ENCODE measurements around the gene TIMM10B.

TIMM10B gene, protein sequence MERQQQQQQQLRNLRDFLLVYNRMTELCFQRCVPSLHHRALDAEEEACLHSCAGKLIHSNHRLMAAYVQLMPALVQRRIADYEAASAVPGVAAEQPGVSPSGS

DNA sequence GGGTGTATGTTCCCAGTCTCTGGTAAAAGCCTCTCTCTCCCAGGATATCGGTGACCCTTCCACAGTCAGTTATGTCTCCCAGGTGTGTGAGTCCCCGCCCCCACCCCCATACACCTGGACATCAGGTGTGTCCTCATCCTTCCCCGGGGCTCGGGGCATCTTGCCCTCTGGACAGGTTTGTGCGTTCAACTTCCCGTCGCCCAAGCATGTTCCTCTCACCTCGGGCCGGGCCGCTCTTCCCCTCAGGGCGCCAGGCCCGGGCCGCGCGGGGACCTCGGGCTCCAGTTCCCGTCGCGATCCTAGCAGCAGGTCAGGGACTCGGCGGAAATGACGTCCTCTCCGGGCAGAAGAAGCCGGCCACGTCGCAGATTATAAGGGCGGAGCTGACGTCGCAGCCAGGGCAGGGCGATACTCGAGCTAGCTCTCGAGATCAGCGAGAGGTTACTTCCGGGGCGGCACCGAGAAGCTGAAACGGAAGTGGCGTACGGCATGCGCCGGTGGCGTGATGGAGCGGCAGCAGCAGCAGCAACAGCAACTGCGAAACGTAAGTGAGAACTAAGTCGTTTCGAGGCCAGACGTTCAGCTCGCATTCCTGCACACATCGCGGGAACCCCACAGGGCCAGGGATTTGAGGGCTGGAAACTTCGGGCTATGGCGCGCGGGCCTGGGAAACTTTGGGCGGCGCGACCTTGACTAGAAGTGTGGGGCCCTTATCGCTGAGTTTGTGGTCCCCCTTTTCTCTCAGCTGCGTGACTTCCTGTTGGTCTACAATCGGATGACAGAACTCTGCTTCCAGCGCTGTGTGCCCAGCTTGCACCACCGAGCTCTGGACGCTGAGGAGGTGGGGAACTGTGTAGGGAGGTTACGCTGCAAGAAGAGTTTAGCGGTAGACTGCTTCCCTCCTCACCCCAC, at the start of gene TIMM10B, which contains the start of gene ARFIP2:
Gene TIMM10B (plus strand): TSS at position 490 of the 912 bp plus-strand sequence. CDS start 16 bp downstream, at position 506.
Gene ARFIP2 (minus strand): TSS at position 320 of the 912 bp plus-strand sequence. CDS start 910 bp downstream, outside the sequence.
- peak; percentile 91 for FAIRE-seq

DNA sequence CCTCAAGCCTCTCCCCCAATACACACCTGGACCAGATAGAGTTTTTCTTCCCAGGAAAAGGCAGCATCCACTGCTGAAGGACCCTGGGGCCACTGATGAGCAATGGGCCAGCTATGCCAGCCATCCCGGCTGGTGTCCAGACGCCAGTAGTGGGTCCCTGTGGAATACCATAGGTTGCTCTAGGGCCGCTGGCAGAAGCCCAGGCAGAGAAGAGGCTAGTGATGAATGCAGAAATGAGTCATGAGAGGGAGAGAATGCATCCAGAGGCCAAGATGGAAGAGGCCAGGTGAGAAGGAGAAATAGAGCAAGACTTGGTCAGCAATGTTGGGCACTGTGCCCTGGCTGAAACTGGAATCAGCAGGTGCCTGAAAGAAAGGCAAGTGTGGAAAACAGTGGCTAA, 49.4 kb upstream of the TIMM10B start:
- FAIRE-seq = no peak

DNA sequence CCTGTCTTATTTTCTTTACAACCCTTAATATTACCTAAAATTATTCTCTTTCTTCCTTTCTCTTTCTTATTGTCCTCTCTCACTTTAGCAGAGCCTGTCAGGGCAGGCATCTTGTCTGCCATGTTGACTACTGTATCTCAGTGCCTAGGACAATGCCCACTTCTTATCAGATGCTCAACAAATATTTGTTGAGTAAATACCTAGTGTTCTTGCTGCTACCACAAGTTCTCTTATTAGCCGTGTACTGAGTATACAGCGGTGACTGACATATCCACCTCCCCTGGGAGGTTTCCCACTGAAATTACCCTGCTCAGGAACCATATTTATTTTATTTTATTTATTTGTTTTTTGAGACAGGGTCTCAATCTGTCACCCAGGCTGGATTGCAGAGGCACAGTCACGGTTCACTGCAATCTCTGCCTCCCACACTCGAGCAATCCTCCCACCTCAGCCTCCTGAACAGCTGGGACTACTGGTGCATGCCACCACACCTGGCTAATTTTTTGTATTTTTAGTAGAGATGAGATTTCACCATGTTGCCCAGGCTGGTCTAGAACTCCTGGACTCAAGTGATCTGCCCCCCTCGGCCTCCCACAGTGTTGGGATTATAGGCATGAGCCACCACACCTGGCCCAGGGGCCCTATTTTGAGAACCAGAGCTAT, 47.2 kb upstream of the TIMM10B start:
- FAIRE-seq = no peak

DNA sequence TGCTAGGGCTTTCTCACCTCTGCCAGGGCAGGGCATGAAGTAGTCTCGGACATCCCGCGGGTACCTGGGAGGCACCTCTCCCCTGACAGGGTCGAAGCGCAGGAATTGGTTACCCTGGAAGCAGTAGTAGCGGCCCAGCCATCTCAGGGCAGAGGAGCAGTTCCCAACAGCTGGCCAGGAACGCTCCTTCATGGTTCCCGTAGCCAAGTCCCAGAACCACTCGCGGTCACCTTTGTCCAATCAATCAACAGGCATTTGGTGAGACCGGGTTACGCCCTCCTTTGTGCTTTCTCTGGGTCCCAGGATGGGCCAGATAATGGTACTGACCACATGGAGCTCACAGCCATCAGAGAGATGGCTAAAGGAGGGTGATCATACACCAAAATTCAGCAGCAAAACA, 43.9 kb upstream of the TIMM10B start:
- FAIRE-seq = no peak

DNA sequence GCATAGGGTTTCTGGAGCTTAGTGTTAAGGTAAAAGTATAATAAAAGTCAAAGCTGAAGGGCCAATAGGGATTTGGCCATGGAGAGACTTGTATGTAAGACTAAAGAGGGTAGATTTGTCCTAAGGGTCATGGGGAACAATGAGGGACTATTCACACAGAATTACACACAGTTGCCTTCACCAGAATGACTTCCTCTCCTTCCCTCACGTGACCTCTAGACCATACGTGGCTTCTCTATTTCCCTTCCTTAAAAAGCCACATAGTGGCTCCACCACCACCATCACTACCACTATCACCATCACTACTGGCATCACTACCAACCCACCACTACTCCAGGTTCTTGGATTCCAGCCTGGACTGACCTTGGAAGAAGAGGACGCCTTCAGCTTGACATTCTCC, 43.3 kb upstream of the TIMM10B start:
- FAIRE-seq = no peak

DNA sequence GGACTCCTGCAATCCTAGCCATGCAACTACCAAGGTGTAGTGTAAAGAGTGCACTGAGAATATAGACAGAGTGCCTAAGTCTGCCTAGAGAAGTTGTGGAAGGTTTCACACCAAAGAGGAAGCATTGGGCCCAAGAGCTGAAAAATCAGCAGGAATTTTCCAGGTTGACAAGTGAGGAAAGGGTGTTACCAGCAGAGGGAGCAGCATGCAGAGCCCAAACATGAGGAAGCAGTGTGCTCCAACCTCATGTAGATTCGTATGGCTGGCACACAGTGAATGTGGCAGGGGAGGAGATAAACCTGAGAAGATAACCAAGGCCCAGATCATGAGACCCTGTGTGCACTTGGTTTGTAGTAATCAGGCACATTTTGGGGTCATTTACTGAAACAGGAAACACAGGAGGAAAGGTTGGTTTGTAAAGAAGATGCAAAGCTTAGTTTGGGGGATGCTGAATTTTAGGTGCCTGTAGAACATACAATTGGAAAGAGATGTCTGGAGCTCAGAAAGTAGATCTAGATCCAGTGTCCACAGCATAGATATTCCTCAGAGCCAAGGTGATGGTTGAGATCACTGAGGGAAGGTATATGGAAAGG, 42.2 kb upstream of the TIMM10B start:
- no peak for FAIRE-seq

DNA sequence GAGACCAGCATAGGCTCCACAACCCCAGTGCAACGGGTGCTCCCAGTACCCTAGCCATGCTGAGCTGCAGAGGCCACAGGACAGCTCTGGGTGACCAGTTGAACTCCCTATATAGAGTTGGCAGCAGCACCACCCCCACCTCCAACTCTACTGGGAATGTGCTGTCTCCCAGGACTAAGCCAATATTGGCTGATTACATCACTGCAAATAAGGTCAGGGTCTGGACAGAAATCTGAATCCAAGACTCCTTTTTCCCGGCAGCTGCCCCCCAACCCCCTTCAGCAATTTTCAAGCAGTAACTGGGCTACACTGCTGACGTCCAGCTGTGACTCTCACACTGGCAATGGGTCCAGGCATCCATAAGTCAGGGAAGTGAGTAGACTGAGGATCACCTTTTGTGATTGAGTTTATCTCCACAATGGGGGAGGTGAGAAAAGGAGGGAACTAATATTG, 40.4 kb upstream of the TIMM10B start, which contains the start of gene HPX:
Gene HPX (minus strand): TSS at position 82 of the 453 bp plus-strand sequence. CDS start 24 bp downstream, at position 58.
- no peak for FAIRE-seq

DNA sequence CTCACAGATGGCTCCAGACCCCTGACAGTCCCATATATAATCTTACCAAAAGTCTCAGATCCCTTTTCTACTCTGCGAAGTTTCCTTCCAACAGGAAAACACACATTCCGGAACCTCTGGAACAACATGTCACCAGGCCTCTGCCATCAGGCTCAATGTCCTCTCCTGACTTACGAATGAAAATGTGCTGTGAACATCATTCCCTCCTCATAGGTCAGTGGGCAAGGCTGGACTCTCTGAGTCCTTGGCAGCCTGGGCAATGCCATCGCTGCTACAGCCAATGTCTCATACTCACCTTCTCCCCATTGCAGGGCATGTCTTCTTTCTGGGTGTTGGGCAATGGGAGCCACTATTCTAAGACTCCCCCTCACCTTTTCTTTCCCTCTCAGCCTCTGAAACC, 38.9 kb upstream of the TIMM10B start:
- FAIRE-seq = no peak

DNA sequence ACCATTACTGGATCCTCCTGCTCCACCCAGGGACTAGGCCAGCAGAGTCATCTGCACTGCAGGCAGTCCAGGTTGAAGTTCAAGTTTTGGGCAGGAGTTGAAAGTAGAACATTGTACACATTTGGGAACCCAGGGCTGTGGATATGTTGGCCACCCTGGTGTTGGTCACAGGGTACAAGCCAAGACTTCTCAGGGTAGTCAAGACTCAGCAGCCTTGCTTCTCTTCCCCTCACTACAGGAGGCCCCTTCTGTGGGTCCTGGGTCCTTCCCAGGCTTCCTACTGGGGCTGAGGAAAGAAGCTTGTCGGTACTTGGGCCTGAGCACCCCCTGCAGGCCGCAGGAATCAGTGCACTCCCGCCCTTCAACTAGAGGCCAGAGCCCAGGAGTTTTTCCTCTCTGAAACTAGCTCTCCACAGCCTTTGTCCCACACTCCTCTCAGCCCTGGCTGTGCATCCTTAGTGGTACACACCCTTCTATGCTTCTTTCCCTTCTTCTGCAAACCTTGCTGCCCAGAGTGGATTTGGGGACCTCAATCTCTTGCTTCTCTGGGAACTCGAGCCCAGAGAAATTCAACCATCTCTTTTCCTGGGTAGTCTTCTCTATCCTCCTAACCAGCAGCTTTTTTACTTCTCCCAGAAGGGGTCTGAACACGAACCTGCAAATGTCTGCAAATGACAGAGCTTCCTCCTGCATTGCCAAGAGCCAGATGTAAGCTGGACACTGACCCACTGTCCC, 37.9 kb upstream of the TIMM10B start:
- no peak for FAIRE-seq

DNA sequence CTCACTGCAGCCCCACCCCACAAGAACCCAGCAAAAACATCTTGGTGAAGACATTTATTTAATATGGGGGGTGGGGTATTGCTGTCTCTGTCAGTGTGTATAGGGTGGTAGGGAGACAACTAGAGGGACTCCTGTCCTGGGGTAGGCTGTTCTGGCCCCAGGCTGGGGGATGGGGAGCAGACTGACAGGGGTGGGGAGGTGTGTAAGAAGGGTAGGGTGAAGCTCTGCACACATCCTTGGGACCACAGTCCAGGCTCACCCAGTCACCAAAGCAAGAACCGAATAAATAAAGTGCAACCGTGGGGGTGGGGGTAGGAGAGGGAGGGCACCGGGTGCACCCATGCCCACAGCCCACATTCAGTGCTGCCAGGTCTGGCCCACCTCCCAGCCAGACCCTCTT, 32.7 kb upstream of the TIMM10B start:
- no peak for FAIRE-seq

DNA sequence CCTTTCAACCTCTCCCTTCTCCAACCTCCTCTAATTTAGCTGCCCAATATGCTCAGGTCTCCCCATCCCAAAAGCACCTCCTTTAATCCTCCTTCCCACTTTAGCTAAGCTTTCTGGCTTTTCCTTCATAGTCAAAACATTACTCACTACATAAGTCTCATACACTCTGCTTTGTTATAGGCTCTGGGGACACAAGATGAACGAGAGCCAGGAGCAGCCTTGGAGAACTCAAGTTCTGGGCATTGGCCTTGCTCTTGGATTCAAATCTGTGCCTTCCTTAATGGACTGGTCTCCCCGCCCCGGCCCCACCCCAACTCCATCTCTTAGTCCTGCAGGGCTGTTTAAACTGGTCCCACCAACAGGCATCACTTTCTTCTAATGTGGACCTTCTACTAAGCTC, 29.1 kb upstream of the TIMM10B start:
- no peak for FAIRE-seq

DNA sequence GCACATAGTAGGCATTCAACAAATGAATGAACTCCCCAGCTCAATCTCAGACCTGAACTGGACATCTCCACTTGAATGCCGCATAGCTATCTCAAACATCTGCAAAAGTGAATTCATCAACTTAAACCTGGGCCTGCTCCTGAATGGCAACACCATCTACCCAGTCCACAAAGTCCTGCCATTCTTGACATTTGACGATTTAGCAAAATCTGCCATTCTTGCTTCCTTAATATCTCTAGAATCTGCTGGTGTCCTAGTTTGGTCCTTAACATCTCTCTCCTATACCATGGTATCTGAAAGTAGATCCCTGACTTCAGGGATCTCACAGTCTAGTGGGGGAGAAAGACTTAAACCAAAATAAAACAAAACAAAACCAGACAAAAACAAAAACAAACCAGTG, 28.1 kb upstream of the TIMM10B start:
- no peak for FAIRE-seq

DNA sequence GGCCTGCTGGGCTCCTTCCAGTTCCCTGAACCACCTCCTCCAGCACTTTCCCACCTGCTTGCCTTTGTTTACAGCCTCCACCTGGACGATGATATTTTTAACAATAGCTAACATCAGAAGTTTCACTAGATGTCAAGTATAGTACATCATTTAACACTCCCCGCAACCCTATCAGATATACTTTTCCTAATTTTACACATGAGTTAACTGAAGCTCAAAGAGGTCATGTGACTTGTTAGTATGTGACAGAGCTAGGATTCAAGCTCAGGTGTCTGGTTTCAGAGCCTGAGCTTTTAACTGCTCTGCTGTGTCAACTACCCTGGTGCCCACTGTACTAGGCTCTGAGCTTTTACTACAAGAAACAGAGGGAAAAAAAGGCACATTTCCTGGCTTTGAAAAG, 26.2 kb upstream of the TIMM10B start:
- FAIRE-seq = no peak

DNA sequence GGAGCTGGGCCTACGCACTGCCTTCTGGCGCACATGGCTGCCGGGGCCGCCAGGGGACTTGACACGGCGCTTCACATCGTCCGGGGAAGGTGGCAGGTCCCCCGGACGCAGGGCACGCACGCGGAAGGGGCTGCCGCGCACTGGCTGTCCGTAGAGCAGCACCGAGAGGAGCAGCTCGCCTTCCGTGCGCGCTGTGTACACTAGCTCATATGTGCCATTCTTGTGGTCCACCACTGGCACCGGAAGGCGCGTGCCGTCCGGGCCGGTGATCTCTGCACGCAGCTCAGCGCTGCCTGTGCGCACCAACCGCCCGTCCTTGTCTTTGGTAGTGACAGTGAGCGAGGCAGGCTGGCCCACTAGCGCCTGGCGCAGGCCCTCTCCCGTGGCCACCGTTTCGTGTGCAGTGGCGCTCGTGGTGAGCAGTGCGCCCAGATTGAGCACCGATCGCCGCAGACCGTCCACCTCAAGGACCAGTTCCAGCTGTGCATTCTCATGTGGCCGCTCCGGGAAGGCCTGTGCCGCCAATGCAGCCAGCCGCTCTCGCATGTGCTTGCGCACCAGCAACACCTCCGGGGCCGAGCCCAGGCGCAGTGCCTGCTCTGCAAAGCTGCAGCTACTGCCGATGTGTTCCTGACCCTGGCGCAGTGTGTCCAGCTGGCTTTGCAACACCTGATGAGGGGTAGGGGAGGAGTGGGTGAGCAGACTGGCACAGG, 24.8 kb upstream of the TIMM10B start:
- no peak for FAIRE-seq

DNA sequence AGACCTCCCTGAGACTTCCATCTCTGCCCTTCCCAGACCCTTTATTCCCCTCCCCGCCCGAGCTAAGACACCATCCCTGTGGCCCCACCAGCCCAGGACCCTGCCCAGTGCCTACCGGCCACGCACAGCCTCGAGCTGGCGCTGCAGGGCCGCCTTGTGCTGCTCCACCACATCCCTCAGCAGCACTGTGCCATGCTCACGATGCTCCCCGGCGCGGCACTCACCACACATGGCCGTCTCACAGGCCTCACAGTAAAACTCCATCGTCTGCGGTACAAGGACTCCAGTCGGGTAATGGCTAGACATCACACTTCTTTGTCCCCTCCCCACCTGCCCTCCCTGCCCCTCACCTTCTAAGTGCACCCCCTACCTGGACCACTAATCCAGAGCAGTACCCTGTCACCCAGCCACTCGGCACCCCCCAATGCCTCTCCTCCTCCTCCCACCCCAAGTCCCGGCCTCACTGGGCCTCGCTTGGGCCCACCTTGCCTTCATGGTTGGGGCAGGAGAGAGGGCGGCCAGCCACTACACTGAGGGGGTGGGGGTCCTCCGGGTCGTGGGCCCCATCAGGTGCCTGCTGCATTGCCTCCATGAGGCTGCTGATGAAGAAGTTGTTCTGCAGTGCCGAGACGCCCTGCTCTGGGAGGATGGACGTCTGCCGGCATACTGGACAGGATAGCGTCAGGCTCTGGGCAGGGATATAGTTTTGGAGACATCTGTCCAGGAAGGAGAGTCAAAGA, 23.6 kb upstream of the TIMM10B start:
- FAIRE-seq = no peak

DNA sequence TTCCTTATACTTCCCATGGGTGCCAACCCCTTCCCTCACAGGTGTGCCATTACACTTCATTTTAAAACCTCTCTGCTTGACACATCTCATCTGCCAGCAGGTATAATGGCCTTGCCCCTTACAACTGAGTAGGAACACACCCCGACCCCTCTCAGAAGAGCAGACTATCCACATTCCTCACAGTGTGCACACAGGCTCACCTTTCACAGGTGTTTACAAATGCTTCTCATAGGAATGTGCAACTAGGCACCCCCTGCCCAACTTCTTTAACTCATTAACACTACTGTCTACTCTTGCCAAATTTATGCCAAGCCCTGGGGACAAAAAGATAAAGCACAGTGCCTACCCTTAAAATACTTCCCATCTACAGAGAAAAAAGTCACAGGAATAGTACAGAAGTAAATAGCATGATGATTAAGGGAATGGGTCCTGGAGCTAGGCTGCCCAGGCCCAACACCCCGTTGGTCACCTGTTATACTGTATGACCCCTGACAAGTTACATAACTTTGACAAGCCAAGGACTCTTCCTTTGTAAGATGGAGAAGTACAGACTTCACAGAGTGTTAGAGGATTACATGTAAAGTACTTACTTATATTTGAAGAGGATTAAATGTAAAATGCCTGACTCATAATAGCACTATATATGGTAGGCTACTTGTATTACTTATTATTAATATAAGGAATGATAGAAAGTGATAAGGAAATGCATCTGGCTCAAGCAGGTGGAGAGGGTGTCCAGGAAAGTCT, 22.8 kb upstream of the TIMM10B start:
- no peak for FAIRE-seq

DNA sequence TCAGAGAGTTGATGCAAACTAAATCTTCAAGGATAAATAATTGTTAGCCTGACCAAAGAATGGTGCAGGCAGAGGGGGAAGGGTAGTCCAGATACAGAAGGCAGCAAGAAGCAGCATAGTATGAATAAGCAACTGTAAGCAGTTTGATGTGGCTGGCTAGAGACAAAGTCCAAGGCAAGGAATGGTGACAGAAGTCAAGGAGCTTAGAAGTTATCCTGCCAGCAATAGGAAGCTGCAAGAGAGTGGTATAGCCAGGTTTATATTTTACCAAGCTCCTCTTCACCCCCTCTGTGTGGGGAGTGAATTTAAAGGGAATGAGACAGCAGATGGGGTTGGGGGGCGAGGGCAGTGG, 22.2 kb upstream of the TIMM10B start:
- no peak for FAIRE-seq

DNA sequence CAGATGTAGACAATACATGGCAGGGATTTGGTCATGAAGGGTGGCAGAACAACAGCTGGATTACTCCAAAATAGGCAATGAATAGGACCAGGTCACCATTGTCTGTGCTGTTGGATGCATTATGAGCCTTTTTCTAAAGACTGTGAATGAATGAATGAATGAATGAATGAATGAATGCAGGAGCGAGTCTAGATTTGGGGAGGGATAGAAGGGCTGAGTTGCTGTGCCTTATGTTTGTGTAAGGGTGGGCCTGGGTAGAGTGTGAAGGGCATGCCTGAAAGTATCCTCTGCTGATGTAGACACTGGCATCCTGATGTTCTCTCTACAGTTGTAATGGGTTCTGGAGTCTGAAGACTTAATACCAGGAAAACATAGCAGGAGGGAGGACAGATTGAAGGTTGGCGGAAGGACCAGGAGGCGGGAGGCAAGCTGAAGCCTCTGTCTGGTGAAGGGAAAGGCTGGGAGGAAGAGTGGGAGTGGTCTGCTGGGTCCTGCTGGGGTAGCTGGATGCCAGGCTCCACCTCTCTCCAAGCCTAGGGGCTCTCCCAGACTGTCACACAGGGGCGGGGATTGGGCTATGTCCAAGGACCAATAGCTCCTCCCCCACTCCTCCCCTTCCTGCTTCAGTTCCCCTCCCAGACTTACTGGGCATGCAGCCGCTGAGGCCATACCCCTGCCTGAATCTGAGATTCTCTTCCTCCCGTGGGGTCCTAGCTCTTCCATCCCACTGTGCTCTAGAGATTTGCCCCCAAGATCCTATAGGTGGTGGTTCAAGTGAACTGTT, 12.4 kb upstream of the TIMM10B start:
- FAIRE-seq = no peak

DNA sequence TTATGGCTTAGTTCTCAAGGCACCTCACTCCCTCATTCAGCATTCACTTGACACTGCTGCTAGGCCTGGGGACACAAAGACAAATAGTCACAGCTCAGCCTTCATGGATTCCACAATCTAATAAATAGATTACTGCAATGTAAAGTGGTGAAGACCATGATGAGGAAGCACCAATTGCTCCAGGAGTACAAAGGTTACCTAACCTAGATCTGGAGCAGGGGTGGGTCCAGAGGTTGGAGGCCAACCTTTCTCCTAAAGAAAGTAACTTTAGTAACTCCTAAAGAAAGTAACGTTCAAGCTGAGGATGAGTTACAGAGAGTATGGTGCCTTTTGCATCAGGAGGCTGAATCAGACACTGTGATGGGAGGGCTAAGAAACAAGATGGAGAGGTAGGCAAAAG, 11.7 kb upstream of the TIMM10B start:
- no peak for FAIRE-seq

DNA sequence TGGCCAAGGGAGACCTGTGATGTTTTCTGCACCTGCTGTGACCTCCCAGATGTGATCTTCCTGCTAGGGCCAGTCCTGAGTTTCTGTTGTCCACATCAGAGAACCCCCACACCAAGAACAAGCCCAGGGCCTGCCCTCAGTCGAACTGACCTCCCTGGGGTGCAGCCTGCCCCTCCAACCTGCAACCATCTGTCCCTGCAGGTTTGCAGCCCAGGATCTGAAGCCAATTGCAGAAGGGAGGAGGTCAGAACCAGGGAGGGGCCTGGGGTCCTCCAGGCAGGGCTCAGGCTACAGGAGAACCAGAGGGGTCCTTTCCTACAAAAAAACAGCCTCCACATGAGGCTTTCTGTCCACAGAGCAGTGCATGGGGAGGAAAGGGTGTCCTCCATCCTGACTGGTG, 8.4 kb upstream of the TIMM10B start:
- no peak for FAIRE-seq
